Activated CD8-positive, alpha-beta memory T cell treated with anti-CD3 and anti-CD28 coated beads for 36 hours (primary cell): ENCODE measurements around the gene TRA2A. TPM values are rescaled to one million over a fixed set of nuclear protein-coding genes. Genes with fewer than 3 reads are reported as not detected.

Experiments used
- CTCF ChIA-PET: fragments of 350-600 bp; sonication (Branson Sonifier 250); formaldehyde crosslinking; loops from one replicate; lab custom pipeline; 2021; ENCODE audit warnings: antibody characterized with exemption; lab: Charles Lee
- POLR2A ChIA-PET: fragments of 350-600 bp; sonication (Branson Sonifier 250); formaldehyde crosslinking; loops from one replicate; lab custom pipeline; 2021; ENCODE audit warnings: antibody characterized with exemption; lab: Charles Lee
- total RNA-seq, 2 experiments: library from RNA; stranded (reverse); gene quantifications; one replicate each; pipeline ENCODE4 v1.2.3, GENCODE V29; 2021

TRA2A gene
- total RNA-seq, 2 experiments from 2014 or later: 81.0 to 81.6 TPM

GRCh38 chr7:23474094-23474828 is 57.5 kb downstream of the TRA2A start:
- POLR2A ChIA-PET: no interaction called here
- CTCF ChIA-PET: no interaction called here

DNA sequence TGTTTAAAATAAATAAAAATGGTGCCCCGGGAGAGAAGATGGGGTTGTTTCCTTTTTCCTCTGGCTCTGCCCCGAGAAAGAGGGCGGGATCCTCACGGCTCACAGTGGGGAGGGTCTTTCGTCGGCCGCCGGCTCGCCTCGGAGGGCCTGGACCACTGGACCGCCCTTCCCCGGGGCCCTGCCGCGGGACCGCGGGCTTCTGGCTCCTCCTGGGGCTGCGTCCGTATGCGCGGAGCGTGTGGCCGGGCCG is 58.0 kb downstream of the TRA2A start:
- CTCF ChIA-PET: no interaction called here
- POLR2A ChIA-PET: no interaction called here

DNA sequence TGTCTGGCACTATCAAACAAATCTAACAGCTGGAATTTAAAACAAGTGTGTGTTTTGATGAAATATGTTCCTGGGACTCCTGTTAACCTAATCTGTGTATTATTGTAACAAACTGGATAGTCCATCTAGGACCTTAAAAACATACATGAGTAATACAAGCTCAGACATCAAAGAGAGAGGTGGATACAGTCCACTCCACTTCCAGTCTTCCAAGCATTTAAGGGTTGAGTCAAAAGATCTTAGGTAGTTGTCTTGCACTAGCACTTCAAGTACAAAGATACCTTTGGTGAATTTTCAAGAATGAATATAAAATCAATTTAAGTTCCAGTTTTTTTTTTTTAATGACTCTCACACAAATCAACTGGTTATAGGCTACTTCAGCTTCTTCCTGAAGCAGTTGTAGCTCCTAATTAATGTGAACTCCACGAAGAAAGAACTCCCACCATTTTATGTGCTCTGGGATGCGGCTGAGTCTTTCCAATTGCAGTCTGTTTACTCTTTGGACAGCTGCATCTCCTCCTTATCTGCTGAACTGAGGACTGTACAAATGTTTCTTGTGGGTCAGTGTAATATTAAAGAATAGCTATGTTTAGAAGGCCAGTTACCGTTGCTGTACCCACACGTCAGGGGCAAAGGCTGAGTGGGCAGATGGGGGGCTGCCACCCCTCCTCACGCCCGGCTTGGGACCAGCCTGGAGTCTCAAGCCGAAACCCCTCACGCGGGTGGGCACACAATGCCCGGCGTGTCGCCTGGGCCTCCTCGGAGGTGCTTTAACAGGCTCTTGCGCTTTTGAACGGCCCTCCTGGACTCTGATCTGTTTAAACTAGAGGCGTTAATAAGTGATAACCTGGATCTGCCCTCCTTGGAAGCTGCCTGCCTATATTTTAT is 58.6 kb downstream of the TRA2A start:
- ChIA-PET POLR2A (no interaction called here), CTCF (no interaction called here)

GRCh38 chr7:23472556-23472955 is 59.2 kb downstream of the TRA2A start:
- ChIA-PET POLR2A (no interaction called here), CTCF (no interaction called here)

- ChIA-PET POLR2A (no interaction called here), CTCF (no interaction called here)
Measured at GRCh38 chr7:23472046-23472445, 59.7 kb downstream of the TRA2A start.

DNA sequence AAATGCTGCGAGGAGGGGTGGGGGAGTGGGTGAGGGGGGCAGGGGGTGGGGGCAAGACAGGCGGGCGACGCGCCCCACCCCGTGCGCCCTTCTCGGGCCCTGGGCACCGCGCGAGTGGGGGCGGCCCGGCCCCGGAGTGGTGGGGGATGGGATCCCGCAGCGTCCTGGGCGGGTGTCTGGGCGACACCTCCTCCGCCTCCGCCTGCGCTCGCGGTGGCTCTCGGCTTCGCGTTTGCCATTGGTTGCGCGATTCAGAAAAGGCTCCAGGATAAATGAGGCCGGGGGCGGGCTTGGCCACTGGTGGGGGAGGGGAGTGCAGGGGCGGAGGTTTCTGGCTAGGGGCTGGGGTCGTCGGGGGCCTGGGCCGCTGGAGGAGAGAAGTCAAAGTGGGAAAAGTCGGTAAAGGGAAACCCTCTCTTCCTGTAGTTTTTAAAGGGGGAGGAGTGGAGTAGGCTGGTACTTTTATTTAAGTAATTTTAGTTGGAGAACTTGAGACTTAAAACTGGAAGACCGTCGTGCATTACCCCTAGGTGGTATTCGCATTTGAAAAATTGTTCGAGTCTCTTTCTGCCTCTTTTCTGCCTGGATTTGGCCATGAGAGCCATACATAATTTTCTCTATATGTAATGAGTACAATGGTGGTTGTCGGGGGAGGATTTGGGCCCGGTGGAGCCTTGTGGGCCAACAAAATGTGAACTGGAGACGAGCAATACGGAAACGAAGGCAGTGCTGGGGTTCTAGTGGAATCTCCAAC is 60.5 kb downstream of the TRA2A start:
- ChIA-PET POLR2A (no interaction called here), CTCF (no interaction called here)

GRCh38 chr7:23470330-23471105 is 61.3 kb downstream of the TRA2A start, which contains the start of gene IGF2BP3:
TSS of gene IGF2BP3 (minus strand) at chr7:23470491. CDS start at chr7:23470110, 381 bp downstream.
- ChIA-PET CTCF (interaction anchor here (0.6 kb wide), 1 partner anchor 10 kb away, joined by 3 read pairs; no protein-coding TSS in a partner anchor), POLR2A (no interaction called here)

GRCh38 chr7:23469961-23470250 is 61.9 kb downstream of the TRA2A start:
- POLR2A ChIA-PET: no interaction called here
- CTCF ChIA-PET: interaction anchor here (0.6 kb wide), 1 partner anchor 10 kb away, joined by 3 read pairs; no protein-coding TSS in a partner anchor

DNA sequence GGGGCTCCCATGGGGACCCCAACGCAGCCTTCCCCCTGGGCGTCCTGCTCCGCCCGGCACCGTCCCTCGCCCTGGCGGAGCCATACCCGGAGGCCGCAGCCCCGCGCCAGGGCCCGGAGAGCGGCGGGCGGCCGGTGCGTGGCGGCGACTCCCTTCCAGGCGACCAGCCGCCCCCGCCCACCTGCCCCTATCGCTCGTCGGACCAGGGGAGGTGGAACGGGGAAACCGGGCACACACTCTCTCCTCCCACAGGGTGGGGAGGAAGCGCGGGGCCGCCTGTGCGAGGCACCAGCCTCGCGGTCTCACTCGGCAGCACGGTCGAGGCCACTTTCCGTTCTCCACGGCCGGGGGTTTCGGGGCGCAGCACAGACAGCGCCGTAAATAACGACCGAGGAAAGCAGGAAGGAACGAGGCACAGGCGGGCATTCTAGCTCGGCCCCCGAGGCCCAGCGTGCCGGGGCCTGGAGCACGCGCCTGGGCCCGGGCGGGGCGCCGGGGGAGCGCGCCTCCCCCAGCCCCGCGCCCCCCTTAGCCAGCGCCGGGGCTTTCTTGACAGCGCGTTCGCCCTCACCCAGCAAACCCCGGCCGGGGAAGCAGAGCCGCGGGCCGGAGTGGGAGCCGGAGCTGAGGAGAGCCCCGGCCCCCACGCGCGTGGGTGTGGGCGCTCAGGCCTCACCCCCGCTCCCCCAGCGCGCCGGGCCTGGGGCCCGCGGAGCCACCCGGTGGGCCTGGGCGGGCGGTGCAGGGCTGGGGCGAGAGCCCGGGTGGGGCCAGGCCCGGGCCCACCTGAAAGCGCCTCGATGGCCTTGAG is 62.4 kb downstream of the TRA2A start:
- CTCF ChIA-PET: interaction anchor here (1.3 kb wide), 1 partner anchor 103 kb away, joined by 3 read pairs; no protein-coding TSS in a partner anchor
- POLR2A ChIA-PET: no interaction called here

- POLR2A ChIA-PET: no interaction called here
- CTCF ChIA-PET: interaction anchor here (0.8 to 1.3 kb wide), 2 partner anchors 103 to 196 kb away, joined by 3 read pairs; no protein-coding TSS in a partner anchor
Measured at GRCh38 chr7:23468526-23469149, 63.1 kb downstream of the TRA2A start.

- ChIA-PET CTCF (interaction anchor here (0.8 to 1.5 kb wide), 3 partner anchors 38 to 195 kb away, joined by 3 to 4 read pairs (median 3); no protein-coding TSS in a partner anchor), POLR2A (no interaction called here)
Measured at GRCh38 chr7:23467806-23468525, 63.8 kb downstream of the TRA2A start.

DNA sequence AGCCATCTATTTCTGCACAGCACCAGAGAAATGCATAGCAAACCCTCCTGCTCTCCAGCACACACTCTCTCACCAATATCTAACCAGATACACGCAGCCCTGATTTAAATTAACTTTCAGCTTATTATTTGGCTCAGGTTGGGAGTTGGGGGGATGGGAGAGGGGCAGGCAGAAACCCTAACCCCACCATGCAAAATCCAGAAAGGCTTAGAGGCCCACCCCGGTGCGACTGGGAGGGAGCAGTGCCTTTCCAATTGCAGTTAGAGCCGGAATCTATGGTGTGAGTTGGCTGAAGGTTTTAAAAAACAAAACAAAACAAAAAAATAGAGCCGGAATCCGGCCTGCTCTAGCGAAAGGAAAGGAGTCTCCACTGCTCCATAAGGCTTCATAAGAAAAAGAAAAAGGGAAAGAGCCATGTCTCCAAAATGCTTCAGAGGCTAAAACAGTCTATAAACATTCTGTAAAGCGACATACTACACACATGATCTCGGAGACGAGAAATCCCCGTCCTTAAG is 64.4 kb downstream of the TRA2A start:
- ChIA-PET CTCF (interaction anchor here (0.6 to 1.5 kb wide), 3 partner anchors 37 to 109 kb away, joined by 3 to 4 read pairs (median 4); no protein-coding TSS in a partner anchor), POLR2A (no interaction called here)

DNA sequence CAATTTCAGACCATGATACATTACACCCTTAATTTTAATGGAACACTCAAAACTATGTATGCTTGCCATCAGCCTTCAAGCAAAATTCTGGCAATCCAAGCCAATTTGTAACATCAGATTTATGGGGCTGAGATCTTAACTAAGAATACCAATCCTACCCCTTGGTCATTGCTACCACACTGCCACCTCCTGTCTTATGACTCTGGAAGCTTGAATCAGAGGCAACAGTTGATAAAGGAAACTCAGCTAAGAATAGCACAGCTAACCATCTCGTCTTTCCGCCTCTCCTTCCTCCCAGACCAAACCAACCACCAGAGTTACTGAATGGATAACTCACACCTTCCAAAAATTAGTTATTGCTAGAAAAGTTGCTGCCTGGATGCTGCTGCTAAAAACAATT is 68.9 kb downstream of the TRA2A start:
- ChIA-PET POLR2A (no interaction called here), CTCF (interaction anchor here (1.7 to 2.3 kb wide), 2 partner anchors 34 to 190 kb away, joined by 5 to 9 read pairs; no protein-coding TSS in a partner anchor)

DNA sequence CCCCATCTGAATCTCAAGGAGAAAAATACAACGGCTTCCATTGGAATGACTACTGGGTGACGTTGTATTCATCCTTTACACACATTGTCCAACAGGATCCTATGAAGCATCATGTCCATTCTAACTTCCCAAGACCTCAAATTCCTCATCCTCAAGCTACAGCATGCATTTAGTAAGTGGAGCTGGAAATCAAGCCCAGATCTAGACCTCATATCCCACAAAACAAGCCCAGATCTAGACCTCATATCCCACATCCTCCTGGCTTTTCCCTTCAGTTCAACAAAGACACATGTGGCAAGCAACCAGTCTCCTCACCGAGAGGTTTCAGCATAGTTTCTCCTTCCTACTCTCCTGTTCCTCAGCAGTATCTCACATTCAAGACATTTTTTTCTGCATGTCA is 73.7 kb downstream of the TRA2A start:
- CTCF ChIA-PET: no interaction called here
- POLR2A ChIA-PET: no interaction called here

DNA sequence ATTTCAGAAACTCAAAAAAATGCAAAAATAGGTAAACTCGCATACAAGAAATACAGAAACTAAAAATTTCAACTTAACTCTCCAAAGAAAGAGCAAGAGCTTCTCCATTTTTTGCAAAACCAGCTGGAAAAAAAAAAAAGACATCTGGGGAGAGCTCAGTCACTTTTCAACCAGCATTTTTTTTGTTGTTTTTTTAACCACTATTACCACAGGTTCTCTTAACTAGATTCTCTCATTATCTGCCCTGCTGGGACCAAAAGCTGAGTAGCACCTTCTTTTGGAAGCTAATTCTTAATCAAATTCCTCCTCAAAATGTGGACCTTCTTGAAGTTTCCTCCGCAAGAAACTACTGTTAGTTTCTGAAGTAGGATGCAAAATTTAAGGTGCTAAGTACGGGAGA is 75.7 kb downstream of the TRA2A start:
- ChIA-PET CTCF (interaction anchor here (1.2 to 1.9 kb wide), 2 partner anchors 26 to 183 kb away, joined by 3 to 7 read pairs; no protein-coding TSS in a partner anchor), POLR2A (no interaction called here)

DNA sequence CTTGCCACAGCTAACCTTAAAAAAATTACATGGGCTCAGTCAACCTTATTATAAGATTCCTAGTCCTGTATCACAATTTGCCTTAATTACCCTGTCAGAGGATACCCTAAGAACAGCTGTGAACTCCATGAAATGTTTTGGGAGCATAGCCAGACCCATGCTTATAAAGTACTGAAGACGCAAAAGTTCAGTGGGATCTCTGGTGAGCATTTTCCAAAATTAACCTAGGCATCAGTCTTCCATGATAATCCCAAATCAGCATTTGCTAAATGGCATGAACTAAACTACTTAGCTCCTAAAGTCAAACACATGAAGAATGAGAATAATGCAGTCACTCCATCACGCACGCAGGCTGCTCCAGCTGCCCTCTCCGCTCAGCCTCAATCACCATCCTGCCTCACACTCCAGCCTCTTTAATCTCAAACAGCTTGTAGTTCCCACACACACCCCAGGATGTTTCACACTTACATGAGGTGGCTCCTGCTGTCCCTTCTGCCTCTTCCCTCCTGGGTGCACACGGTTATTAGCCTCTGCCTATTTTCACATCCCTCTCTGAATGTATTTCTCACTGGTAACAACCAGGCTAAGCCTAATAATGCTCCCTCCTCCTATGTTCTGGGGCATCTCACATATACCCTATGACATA is 76.8 kb downstream of the TRA2A start:
- ChIA-PET POLR2A (no interaction called here), CTCF (interaction anchor here (1.9 kb wide), 1 partner anchor 25 kb away, joined by 7 read pairs; no protein-coding TSS in a partner anchor)
